CD14-positive monocyte (primary cell): ENCODE results near the gene TIAM1. TPM values are rescaled to one million over a fixed set of nuclear protein-coding genes. Genes with fewer than 3 reads are reported as not detected.

ENCODE experiments used
- DNase-seq, 3 donors: peaks; one replicate each; pipeline ENCODE4 v3.0.0-alpha.2; 2011 to 2022
- H2AFZ ChIP-seq: 2 replicates; pipeline ENCODE4 v1.6.0; 2012; ENCODE audit warnings: mild to moderate bottlenecking, low read depth, low read length, inconsistent platforms; ENCODE audit not compliant: insufficient read depth, poor library complexity, severe bottlenecking
- H3K27ac ChIP-seq, 2 donors: 1 replicate in 1 of 2; 2 replicates in 1 of 2; pipeline ENCODE4 v1.5.1; 2012 to 2013; ENCODE audit warnings: low read length in 2 of 2, control low read depth in 1 of 2, inconsistent platforms in 1 of 2, low read depth in 1 of 2, mild to moderate bottlenecking in 1 of 2
- H3K27me3 ChIP-seq, 2 donors: one replicate each; pipeline versions ENCODE4 v1.6.0 to v1.6.1; 2011 to 2013; ENCODE audit warnings: low read length in 2 of 2; ENCODE audit not compliant: control insufficient read depth in 2 of 2, insufficient read depth in 2 of 2
- H3K36me3 ChIP-seq, 2 donors: replicated peaks in 1 of 2; 1 replicate in 1 of 2; 2 replicates in 1 of 2; pipeline versions ENCODE4 v1.5.1 to v1.6.1; 2012 to 2013; ENCODE audit warnings: low read length in 2 of 2, control low read depth in 1 of 2, inconsistent platforms in 1 of 2, mild to moderate bottlenecking in 1 of 2; ENCODE audit not compliant: insufficient read depth in 2 of 2, control insufficient read depth in 1 of 2
- H3K4me1 ChIP-seq, 2 donors: 1 replicate in 1 of 2; 2 replicates in 1 of 2; pipeline versions ENCODE4 v1.5.1 to v1.6.1; 2012 to 2013; ENCODE audit warnings: low read length in 2 of 2, control low read depth in 1 of 2, inconsistent platforms in 1 of 2, mild to moderate bottlenecking in 1 of 2, moderate library complexity in 1 of 2; ENCODE audit not compliant: insufficient read depth in 2 of 2, control insufficient read depth in 1 of 2
- H3K4me2 ChIP-seq: replicated peaks from 2 replicates; pipeline ENCODE3; 2012; ENCODE audit warnings: low read length, moderate library complexity, mild to moderate bottlenecking; ENCODE audit not compliant: poor library complexity, severe bottlenecking; ENCODE audit errors: extremely low read depth
- H3K4me3 ChIP-seq, 3 experiments: fragments of 200-600 bp in 1 of 3; sonication (generic) in 1 of 3; replicated peaks in 1 of 3; 1 replicate in 2 of 3; 2 replicates in 1 of 3; pipeline ENCODE4 v1.5.1; 2011 to 2013; ENCODE audit warnings: low read length in 3 of 3, mild to moderate bottlenecking in 3 of 3, control low read depth in 2 of 3, low read depth in 2 of 3, inconsistent platforms in 1 of 3, moderate library complexity in 1 of 3
- H3K79me2 ChIP-seq: 2 replicates; pipeline ENCODE4 v1.6.0; 2012; ENCODE audit warnings: mild to moderate bottlenecking, control low read depth, inconsistent platforms, low read length, moderate library complexity; ENCODE audit not compliant: insufficient read depth
- H3K9ac ChIP-seq: 2 replicates; pipeline ENCODE4 v1.6.0; 2017; ENCODE audit warnings: low read length, mild to moderate bottlenecking; ENCODE audit not compliant: insufficient read depth, poor library complexity, severe bottlenecking
- H3K9me3 ChIP-seq, 2 donors: replicated peaks in 1 of 2; 1 replicate in 1 of 2; 2 replicates in 1 of 2; pipeline versions ENCODE4 v1.5.1 to v1.6.1; 2012 to 2013; ENCODE audit warnings: low read length in 2 of 2, control low read depth in 1 of 2; ENCODE audit not compliant: control insufficient read depth in 1 of 2, insufficient read depth in 1 of 2
- H4K20me1 ChIP-seq: 2 replicates; pipeline ENCODE4 v1.6.0; 2012; ENCODE audit warnings: mild to moderate bottlenecking, low read length, control low read depth, moderate library complexity; ENCODE audit not compliant: insufficient read depth
- H3K27ac Mint-ChIP-seq, 7 donors: one replicate each; pipeline ENCODE4 v1.8.0; 2020; ENCODE audit warnings: mild to moderate bottlenecking in 7 of 7, mixed read lengths in 7 of 7, moderate library complexity in 6 of 7, inconsistent platforms in 2 of 7
- H3K27me3 Mint-ChIP-seq, 3 donors: one replicate each; pipeline ENCODE4 v1.8.0; 2021 to 2022; ENCODE audit warnings: low read depth in 3 of 3, mild to moderate bottlenecking in 3 of 3, mixed read lengths in 3 of 3, moderate library complexity in 3 of 3, inconsistent platforms in 1 of 3
- H3K36me3 Mint-ChIP-seq, 2 donors: one replicate each; pipeline ENCODE4 v1.8.0; 2020; ENCODE audit warnings: mixed read lengths in 2 of 2, inconsistent platforms in 1 of 2, mild to moderate bottlenecking in 1 of 2
- H3K4me1 Mint-ChIP-seq: one replicate; pipeline ENCODE4 v1.8.0; 2020; ENCODE audit warnings: mild to moderate bottlenecking, mixed read lengths
- H3K4me3 Mint-ChIP-seq, 2 donors: one replicate each; pipeline ENCODE4 v1.8.0; 2020; ENCODE audit warnings: mild to moderate bottlenecking in 2 of 2, mixed read lengths in 2 of 2, moderate library complexity in 1 of 2
- H3K9me3 Mint-ChIP-seq, 7 donors: one replicate each; pipeline ENCODE4 v1.8.0; 2020 to 2022; ENCODE audit warnings: mixed read lengths in 7 of 7, mild to moderate bottlenecking in 6 of 7, moderate library complexity in 6 of 7, inconsistent platforms in 2 of 7
- WGBS: methylation state at CpG from one replicate; pipeline ENCODE4 v1.1.5; 2013; ENCODE audit warnings: missing lambda C conversion rate; ENCODE audit not compliant: insufficient coverage; 5-methylcytosine and 5-hydroxymethylcytosine counted together
- intact Hi-C, 2 donors: fragments of 100-400 bp; cut with micrococcal nuclease; formaldehyde crosslinking; loops; one replicate each; pipeline versions ENCODE4 v1.15.0 to v1.15.1; 2023
- polyA plus RNA-seq, 3 donors: library from polyadenylated mRNA; depleted of rRNA in 1 of 3; unstranded in 2 of 3; stranded (reverse) in 1 of 3; fragments of 300-500 nt in 2 of 3; fragments of >200 nt in 1 of 3; fragmentation: Illumina TruSeq in 2 of 3; gene quantifications; 1 replicate in 2 of 3; 2 replicates in 1 of 3; pipeline ENCODE4 v1.2.3, GENCODE V29; 2012 to 2021
- TF ChIP-seq, protein P1 (sequence below): fragments of 200-600 bp; IDR thresholded peaks from one replicate; pipeline ENCODE4 v1.8.0; 2022; ENCODE audit warnings: antibody characterized with exemption, mild to moderate bottlenecking

TIAM1 gene
- polyA plus RNA-seq, 3 donors: 17.7 to 55.0 (median 45.3) TPM

DNA sequence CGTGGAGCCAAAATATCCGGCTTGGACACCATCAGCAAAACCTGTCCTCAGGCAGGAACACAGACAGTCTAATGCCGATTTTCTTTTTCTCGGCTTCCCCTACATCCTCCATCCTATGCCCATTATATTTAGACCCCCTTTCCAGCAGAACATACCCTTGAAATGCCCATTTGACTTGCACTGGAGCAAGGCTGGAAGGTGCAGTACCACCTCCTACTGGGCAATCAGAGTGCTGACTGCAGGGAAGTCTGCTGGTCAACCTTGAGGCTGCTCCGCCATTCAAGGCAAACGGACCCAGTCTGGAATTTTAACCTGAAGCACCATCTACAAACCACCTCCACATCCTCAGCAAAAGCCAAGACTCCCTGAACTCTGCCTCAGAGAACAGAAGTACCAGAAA, 79.5 kb downstream of the TIAM1 start:
- Histone ChIP-seq H3K4me2 (no peak overlapping the region), H3K9ac (no peak overlapping the region), H3K27me3 (no peaks in the 10 kb centered on the region), H3K27ac (no peak overlapping the region), H4K20me1 (peaks cover 100% of the 10 kb centered on the region), H2AFZ (no peak overlapping the region), H3K4me3 (no peak overlapping the region), H3K36me3 (peaks cover 0 to 24% of the 10 kb centered on the region in 2 donors), H3K79me2 (no peaks in the 10 kb centered on the region), H3K9me3 (no peaks in the 10 kb centered on the region), H3K4me1 (peaks cover 0 to 9% of the 10 kb centered on the region in 2 donors)
- Mint-ChIP-seq H3K4me1 (peaks cover 14% of the 10 kb centered on the region), H3K27ac (no peak overlapping the region), H3K4me3 (no peak overlapping the region), H3K27me3 (peaks cover 4 to 14% (median 7%) of the 10 kb centered on the region in 3 donors), H3K9me3 (peaks cover 0 to 6% (median 0%) of the 10 kb centered on the region in 7 donors), H3K36me3 (peaks cover 37 to 60% of the 10 kb centered on the region in 2 donors)
- WGBS: 96% methylated on average over 6 of the region's 6 CpGs
- intact Hi-C loops: no loop called here
- TF ChIP-seq, protein P1, sequence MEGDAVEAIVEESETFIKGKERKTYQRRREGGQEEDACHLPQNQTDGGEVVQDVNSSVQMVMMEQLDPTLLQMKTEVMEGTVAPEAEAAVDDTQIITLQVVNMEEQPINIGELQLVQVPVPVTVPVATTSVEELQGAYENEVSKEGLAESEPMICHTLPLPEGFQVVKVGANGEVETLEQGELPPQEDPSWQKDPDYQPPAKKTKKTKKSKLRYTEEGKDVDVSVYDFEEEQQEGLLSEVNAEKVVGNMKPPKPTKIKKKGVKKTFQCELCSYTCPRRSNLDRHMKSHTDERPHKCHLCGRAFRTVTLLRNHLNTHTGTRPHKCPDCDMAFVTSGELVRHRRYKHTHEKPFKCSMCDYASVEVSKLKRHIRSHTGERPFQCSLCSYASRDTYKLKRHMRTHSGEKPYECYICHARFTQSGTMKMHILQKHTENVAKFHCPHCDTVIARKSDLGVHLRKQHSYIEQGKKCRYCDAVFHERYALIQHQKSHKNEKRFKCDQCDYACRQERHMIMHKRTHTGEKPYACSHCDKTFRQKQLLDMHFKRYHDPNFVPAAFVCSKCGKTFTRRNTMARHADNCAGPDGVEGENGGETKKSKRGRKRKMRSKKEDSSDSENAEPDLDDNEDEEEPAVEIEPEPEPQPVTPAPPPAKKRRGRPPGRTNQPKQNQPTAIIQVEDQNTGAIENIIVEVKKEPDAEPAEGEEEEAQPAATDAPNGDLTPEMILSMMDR: no peak
- no peak for DNase-seq

DNA sequence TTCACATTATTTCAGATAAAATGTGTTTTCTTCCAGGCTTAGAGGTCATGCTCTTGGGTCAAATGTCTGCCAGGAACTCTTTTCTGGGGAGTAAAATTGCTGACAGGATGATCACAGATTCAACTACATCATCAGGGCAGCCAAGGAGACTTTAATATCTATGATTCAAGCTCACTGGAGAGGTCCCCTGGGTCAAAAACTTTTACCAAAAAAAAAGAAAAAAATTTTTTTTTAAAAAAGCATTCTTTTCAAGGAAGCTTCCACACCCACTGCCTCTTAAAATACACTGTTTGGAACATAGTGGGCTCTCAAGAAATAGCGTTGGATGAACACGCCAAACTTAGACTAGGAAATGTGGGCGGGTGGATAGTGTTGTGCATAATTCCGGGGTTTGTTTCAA, 81.3 kb downstream of the TIAM1 start:
- H3K36me3 ChIP-seq: peaks cover 0 to 24% of the 10 kb centered on the region in 2 donors
- peaks cover 0 to 9% of the 10 kb centered on the region in 2 donors for H3K4me1 ChIP-seq
- H4K20me1 ChIP-seq: peaks cover 100% of the 10 kb centered on the region
- H3K4me2 ChIP-seq: no peak overlapping the region
- Mint-ChIP-seq H3K4me3 (no peak overlapping the region), H3K36me3 (peaks cover 30 to 53% of the 10 kb centered on the region in 2 donors), H3K9me3 (peaks cover 0 to 6% (median 0%) of the 10 kb centered on the region in 7 donors), H3K4me1 (peaks cover 11% of the 10 kb centered on the region), H3K27me3 (peaks cover 3 to 17% (median 7%) of the 10 kb centered on the region in 3 donors), H3K27ac (no peak overlapping the region)
- no peaks in the 10 kb centered on the region for H3K27me3 ChIP-seq
- H2AFZ ChIP-seq: no peak overlapping the region
- DNase-seq: no peak
- WGBS: no CpG with 5 or more reads among the region's 4 CpGs
- no peaks in the 10 kb centered on the region for H3K79me2 ChIP-seq
- no peak overlapping the region for H3K27ac ChIP-seq
- TF ChIP-seq, protein P1: no peak
- intact Hi-C loops: no loop called here
- H3K9me3 ChIP-seq: no peaks in the 10 kb centered on the region
- no peak overlapping the region for H3K4me3 ChIP-seq
- no peak overlapping the region for H3K9ac ChIP-seq
